Esophagus squamous epithelium (tissue), 5 donors: ENCODE results near the gene MAMSTR. TPM values are rescaled to one million over a fixed set of nuclear protein-coding genes. Genes with fewer than 3 reads are reported as not detected.

Experiments
- DNase-seq: peaks from one replicate; lab custom pipeline; 2025; lab: John Stamatoyannopoulos, UW
- H3K27ac ChIP-seq, 4 donors: fragments of 200-600 bp; sonication (generic); one replicate each; pipeline ENCODE4 v1.5.1; 2016 to 2019; ENCODE audit warnings: mild to moderate bottlenecking in 1 of 4
- H3K27me3 ChIP-seq, 4 donors: fragments of 200-600 bp; sonication (generic); 1 replicate in 3 of 4; 2 replicates in 1 of 4; pipeline versions ENCODE4 v1.5.1 to v1.6.0; 2017 to 2021; ENCODE audit warnings: antibody characterized with exemption in 1 of 4
- H3K36me3 ChIP-seq, 3 donors: fragments of 200-600 bp; sonication (generic); one replicate each; pipeline ENCODE4 v1.5.1; 2016 to 2019
- H3K4me1 ChIP-seq, 3 donors: fragments of 200-600 bp; sonication (generic); one replicate each; pipeline ENCODE4 v1.5.1; 2017 to 2019
- H3K4me3 ChIP-seq, 4 donors: fragments of 200-600 bp; sonication (generic); 1 replicate in 3 of 4; 2 replicates in 1 of 4; pipeline ENCODE4 v1.5.1; 2016 to 2019; ENCODE audit warnings: mild to moderate bottlenecking in 2 of 4, moderate library complexity in 1 of 4
- H3K9me3 ChIP-seq, 3 donors: fragments of 200-600 bp; sonication (generic); one replicate each; pipeline ENCODE4 v1.5.1; 2016 to 2019
- CTCF ChIP-seq, 6 experiments: fragments of 450-650 bp in 4 of 6; fragments of 200-600 bp in 2 of 6; sonication (generic) in 2 of 6; IDR thresholded peaks; one replicate each; pipeline ENCODE4 v1.5.1; 2016 to 2019; ENCODE audit warnings: antibody characterized with exemption in 6 of 6, mild to moderate bottlenecking in 4 of 6, moderate library complexity in 4 of 6
- POLR2A ChIP-seq, 4 donors: fragments of 450-650 bp; IDR thresholded peaks; one replicate each; pipeline ENCODE4 v1.6.1; 2017; ENCODE audit warnings: antibody characterized with exemption in 4 of 4, mild to moderate bottlenecking in 4 of 4, moderate library complexity in 3 of 4
- WGBS, 2 donors: methylation state at CpG; one replicate each; pipeline ENCODE4 v1.1.5; 2018; 5-methylcytosine and 5-hydroxymethylcytosine counted together
- intact Hi-C: fragments of 100-400 bp; cut with DNase I; formaldehyde crosslinking; loops from one replicate; pipeline ENCODE4 v1.15.0; 2022
- total RNA-seq, 4 donors: library from RNA; depleted of rRNA; stranded (reverse); fragments of >200 nt; gene quantifications; one replicate each; pipeline ENCODE4 v1.1.0, GENCODE V29; 2016
- donor health status: DM: yes; HTN: yes; CAD: no.

The MAMSTR gene
- total RNA-seq, 4 donors from 2014 or later = 0.57 to 2.0 TPM; not detected in 2

GRCh38 chr19:48669903-48670668 lies 49.4 kb downstream of the MAMSTR start:
- Histone ChIP-seq H3K4me1 (peaks cover 0 to 4% (median 0%) of the 10 kb centered on the region in 3 donors), H3K27me3 (no peaks in the 10 kb centered on the region), H3K4me3 (no peak overlapping the region), H3K27ac (no peak overlapping the region), H3K36me3 (no peaks in the 10 kb centered on the region), H3K9me3 (no peaks in the 10 kb centered on the region)
- TF ChIP-seq POLR2A (IDR thresholded peaks at IDR 0.05) = no peak
- no peak for TF ChIP-seq CTCF (IDR thresholded peaks at IDR 0.05)
- WGBS, 2 donors = 91 to 95% methylated on average over 6 to 14 of the region's 26 CpGs
- DNase-seq = no peak
- intact Hi-C loops = no loop called here

GRCh38 chr19:48668761-48669160 lies 50.8 kb downstream of the MAMSTR start:
- H3K27ac ChIP-seq = no peak overlapping the region
- H3K36me3 ChIP-seq = no peaks in the 10 kb centered on the region
- intact Hi-C loops = no loop called here
- H3K9me3 ChIP-seq = no peaks in the 10 kb centered on the region
- no peak overlapping the region for H3K4me3 ChIP-seq
- no peak for DNase-seq
- H3K4me1 ChIP-seq = no peaks in the 10 kb centered on the region
- TF ChIP-seq POLR2A (IDR thresholded peaks at IDR 0.05) = no peak
- TF ChIP-seq CTCF (IDR thresholded peaks at IDR 0.05) = no peak
- 91 to 100% methylated on average over 2 of the region's 2 CpGs for WGBS, 2 donors
- H3K27me3 ChIP-seq = no peaks in the 10 kb centered on the region

GRCh38 chr19:48668332-48668731 lies 51.2 kb downstream of the MAMSTR start:
- Histone ChIP-seq H3K36me3 (no peaks in the 10 kb centered on the region), H3K27me3 (no peaks in the 10 kb centered on the region), H3K4me3 (no peak overlapping the region), H3K27ac (no peak overlapping the region), H3K9me3 (no peaks in the 10 kb centered on the region), H3K4me1 (no peaks in the 10 kb centered on the region)
- intact Hi-C loops = no loop called here
- TF ChIP-seq CTCF (IDR thresholded peaks at IDR 0.05) = no peak
- TF ChIP-seq POLR2A (IDR thresholded peaks at IDR 0.05) = no peak
- no peak for DNase-seq
- 33 to 72% methylated on average over 1 to 3 of the region's 3 CpGs for WGBS, 2 donors

- TF ChIP-seq CTCF (IDR thresholded peaks at IDR 0.05) (no peak), POLR2A (IDR thresholded peaks at IDR 0.05) (no peak)
- no peak for DNase-seq
- Histone ChIP-seq H3K9me3 (no peaks in the 10 kb centered on the region), H3K4me3 (no peak overlapping the region), H3K4me1 (peaks cover 0 to 7% (median 6%) of the 10 kb centered on the region in 3 donors), H3K27ac (no peak overlapping the region), H3K27me3 (no peaks in the 10 kb centered on the region), H3K36me3 (no peaks in the 10 kb centered on the region)
- WGBS, 2 donors = 56 to 65% methylated on average over 6 of the region's 6 CpGs
- intact Hi-C loops = no loop called here
Measured at GRCh38 chr19:48665786-48666185, 53.7 kb downstream of the MAMSTR start.

- DNase-seq = no peak
Measured at GRCh38 chr19:48664476-48664875, 55.0 kb downstream of the MAMSTR start.

More at GRCh38 chr19:48664476-48664875, 55.0 kb downstream of the MAMSTR start:
- H3K4me3 ChIP-seq = no peak overlapping the region
- TF ChIP-seq POLR2A (IDR thresholded peaks at IDR 0.05) (no peak), CTCF (IDR thresholded peaks at IDR 0.05) (no peak)
- no peak overlapping the region for H3K27ac ChIP-seq
- H3K36me3 ChIP-seq = no peaks in the 10 kb centered on the region
- no peaks in the 10 kb centered on the region for H3K9me3 ChIP-seq
- intact Hi-C loops = no loop called here
- no peaks in the 10 kb centered on the region for H3K27me3 ChIP-seq
- H3K4me1 ChIP-seq = peaks cover 0 to 14% (median 11%) of the 10 kb centered on the region in 3 donors
- WGBS, 2 donors = 82 to 100% methylated on average over 1 to 6 of the region's 14 CpGs
